HEK293 (cell line): ENCODE results near the gene SHROOM4.

ENCODE experiments used
- CTCF ChIA-PET: fragments of 350-600 bp; formaldehyde crosslinking; extraction: SDS; loops from one replicate; lab custom pipeline; 2021; ENCODE audit warnings: antibody characterized with exemption; lab: Yijun Ruan, JAX
- POLR2A ChIA-PET: fragments of 300-600 bp; formaldehyde crosslinking; extraction: SDS; loops from one replicate; lab custom pipeline; 2020; ENCODE audit warnings: antibody characterized with exemption, inconsistent platforms; lab: Yijun Ruan, JAX
- H3K27ac ChIP-seq: fragments of 200-500 bp; sonication (Bioruptor generic); 2 replicates; pipeline ENCODE4 v1.5.1; 2014; ENCODE audit warnings: low read depth, low read length, control low read depth, inconsistent platforms; ENCODE audit errors: extremely low read depth
- H3K36me3 ChIP-seq, 2 experiments: fragments of 200-500 bp in 1 of 2; sonication (Bioruptor generic) in 1 of 2; 1 replicate in 1 of 2; 2 replicates in 1 of 2; pipeline ENCODE4 v1.5.1; 2014 to 2017; ENCODE audit warnings: inconsistent platforms in 2 of 2, low read length in 2 of 2; ENCODE audit not compliant: control insufficient read depth in 2 of 2, insufficient read depth in 1 of 2
- H3K4me1 ChIP-seq: fragments of 200-500 bp; sonication (Bioruptor generic); 2 replicates; pipeline ENCODE4 v1.5.1; 2014; ENCODE audit warnings: mild to moderate bottlenecking, low read length, inconsistent platforms; ENCODE audit not compliant: control insufficient read depth, insufficient read depth
- H3K4me3 ChIP-seq: 2 replicates; pipeline ENCODE4 v1.5.1; 2011; ENCODE audit warnings: low read depth, mild to moderate bottlenecking, control low read depth, low read length, moderate library complexity
- H3K9me3 ChIP-seq: fragments of 200-500 bp; sonication (Bioruptor generic); 2 replicates; pipeline ENCODE4 v1.5.1; 2014; ENCODE audit warnings: low read depth, low read length, inconsistent platforms; ENCODE audit not compliant: control insufficient read depth, insufficient read depth
- AEBP2 ChIP-seq: fragments of 450-650 bp; formaldehyde crosslinking; IDR thresholded peaks from 2 replicates; pipeline ENCODE4 v1.5.1; 2016; ENCODE audit warnings: missing biosample characterization, missing genetic modification characterization, borderline replicate concordance
- HOXD13 ChIP-seq: sonication (generic); formaldehyde crosslinking; IDR thresholded peaks from 2 replicates; pipeline ENCODE4 v1.8.0; 2022; ENCODE audit warnings: missing genetic modification reagents, borderline replicate concordance
- KLF16 ChIP-seq: fragments of 450-650 bp; formaldehyde crosslinking; IDR thresholded peaks from 2 replicates; pipeline ENCODE4 v1.5.1; 2017; ENCODE audit warnings: missing biosample characterization, missing genetic modification characterization
- OVOL3 ChIP-seq: fragments of 450-650 bp; formaldehyde crosslinking; IDR thresholded peaks from 2 replicates; pipeline ENCODE4 v1.5.1; 2016; ENCODE audit warnings: missing biosample characterization, missing genetic modification characterization
- SALL2 ChIP-seq: fragments of 450-650 bp; formaldehyde crosslinking; IDR thresholded peaks from 2 replicates; pipeline ENCODE4 v1.5.0; 2017; ENCODE audit warnings: missing biosample characterization, mild to moderate bottlenecking, missing genetic modification characterization, borderline replicate concordance
- SP3 ChIP-seq: fragments of 450-650 bp; formaldehyde crosslinking; IDR thresholded peaks from 2 replicates; pipeline ENCODE4 v1.5.1; 2016; ENCODE audit warnings: missing biosample characterization, missing genetic modification characterization
- TSHZ1 ChIP-seq: fragments of 450-650 bp; formaldehyde crosslinking; IDR thresholded peaks from 2 replicates; pipeline ENCODE4 v1.5.1; 2016; ENCODE audit warnings: missing biosample characterization, missing genetic modification characterization, borderline replicate concordance
- ZBTB20 ChIP-seq: fragments of 450-650 bp; formaldehyde crosslinking; IDR thresholded peaks from 2 replicates; pipeline ENCODE4 v1.5.1; 2016; ENCODE audit warnings: missing biosample characterization, missing genetic modification characterization
- ZBTB49 ChIP-seq: fragments of 450-650 bp; formaldehyde crosslinking; IDR thresholded peaks from 2 replicates; pipeline ENCODE4 v1.5.1; 2016; ENCODE audit warnings: missing biosample characterization, missing genetic modification characterization, low read depth
- ZNF223 ChIP-seq: fragments of 450-650 bp; formaldehyde crosslinking; IDR thresholded peaks from 2 replicates; pipeline ENCODE4 v1.5.1; 2016; ENCODE audit warnings: missing biosample characterization, missing genetic modification characterization
- ZNF239 ChIP-seq: fragments of 450-650 bp; formaldehyde crosslinking; IDR thresholded peaks from 2 replicates; pipeline ENCODE4 v1.5.1; 2016; ENCODE audit warnings: missing biosample characterization, missing genetic modification characterization
- ZNF248 ChIP-seq: fragments of 450-650 bp; formaldehyde crosslinking; IDR thresholded peaks from 2 replicates; pipeline ENCODE4 v1.5.1; 2017; ENCODE audit warnings: missing biosample characterization, missing genetic modification characterization
- ZNF354C ChIP-seq: fragments of 450-650 bp; formaldehyde crosslinking; IDR thresholded peaks from 2 replicates; pipeline ENCODE4 v1.5.1; 2016; ENCODE audit warnings: missing biosample characterization, missing genetic modification characterization, low read depth, borderline replicate concordance
- ZNF521 ChIP-seq: fragments of 450-650 bp; formaldehyde crosslinking; IDR thresholded peaks from 2 replicates; pipeline ENCODE4 v1.5.1; 2017; ENCODE audit warnings: missing biosample characterization, mild to moderate bottlenecking, missing genetic modification characterization
- ZNF621 ChIP-seq: fragments of 450-650 bp; formaldehyde crosslinking; IDR thresholded peaks from 2 replicates; pipeline ENCODE4 v1.5.1; 2017; ENCODE audit warnings: missing biosample characterization, missing genetic modification characterization
- ZNF76 ChIP-seq: fragments of 450-650 bp; formaldehyde crosslinking; IDR thresholded peaks from 2 replicates; pipeline ENCODE4; 2016; ENCODE audit warnings: low read depth, missing biosample characterization, missing genetic modification characterization, borderline replicate concordance
- ZNF830 ChIP-seq: fragments of 450-650 bp; IDR thresholded peaks from 2 replicates; pipeline ENCODE4 v1.5.0; 2018; ENCODE audit warnings: missing biosample characterization, missing genetic modification characterization, low read depth, mild to moderate bottlenecking, moderate library complexity
- ZSCAN4 ChIP-seq: fragments of 450-650 bp; formaldehyde crosslinking; IDR thresholded peaks from 2 replicates; pipeline ENCODE4 v1.5.1; 2017; ENCODE audit warnings: missing biosample characterization, missing genetic modification characterization

SHROOM4 gene

GRCh38 chrX:50691820-50692219 is 122.2 kb downstream of the SHROOM4 start (continued):
- TF ChIP-seq ZBTB49 (no peak), ZNF621 (no peak), ZBTB20 (tag by site-specific recombination) (peak; percentile 93), ZNF354C (no peak)

GRCh38 chrX:50684871-50685270 is 129.1 kb downstream of the SHROOM4 start:
- POLR2A ChIA-PET, result no interaction called here
- Histone ChIP-seq H3K9me3 (no peaks in the 10 kb centered on the region), H3K4me1 (no peaks in the 10 kb centered on the region)
- TF ChIP-seq ZNF223 (no peak), ZNF248 (tag by site-specific recombination) (no peak), ZNF521 (no peak), AEBP2 (tag by site-specific recombination) (no peak), ZNF76 (tag by site-specific recombination) (no peak), TSHZ1 (tag by site-specific recombination) (no peak), ZNF830 (tag by site-specific recombination) (no peak), HOXD13 (CRISPR knock-in tag) (no peak), ZSCAN4 (tag by site-specific recombination) (no peak), SALL2 (tag by site-specific recombination) (no peak), KLF16 (tag by site-specific recombination) (no peak), SP3 (no peak), OVOL3 (tag by site-specific recombination) (no peak), ZNF239 (tag by site-specific recombination) (no peak)
- TF ChIP-seq, all 188 proteins: peak for 0
- Histone ChIP-seq H3K27ac (no peak overlapping the region), H3K36me3 (no peaks in the 10 kb centered on the region), H3K4me3 (no peak overlapping the region)
- CTCF ChIA-PET, result interaction anchor here (0.5 to 1.7 kb wide), 4 partner anchors 8 to 1528 kb away, joined by 3 to 5 read pairs (median 3); no protein-coding TSS in a partner anchor
